HL-60 (cell line): ENCODE data around the gene WRAP73.

Experiments
- CTCF ChIP-seq: IDR thresholded peaks from one replicate; pipeline ENCODE4 v1.5.1; 2011; ENCODE audit warnings: low read length, control low read depth, inconsistent platforms; ENCODE audit not compliant: insufficient read depth
- POLR2AphosphoS5 ChIP-seq: IDR thresholded peaks from 2 replicates; pipeline ENCODE4 v1.6.1; 2012; ENCODE audit warnings: low read depth
- REST ChIP-seq: IDR thresholded peaks from 2 replicates; pipeline ENCODE4 v1.6.1; 2012; ENCODE audit warnings: low read depth; ENCODE audit not compliant: insufficient replicate concordance

GRCh38 chr1:3624200-3625136 lies 25.4 kb downstream of the WRAP73 start, which contains the start of gene TPRG1L:
- TF ChIP-seq CTCF, result no peak
- no peak for TF ChIP-seq POLR2AphosphoS5
- no peak for TF ChIP-seq REST
